ENCODE data around the gene RBM20. TPM values are rescaled to one million over a fixed set of nuclear protein-coding genes. Genes with fewer than 3 reads are reported as not detected.

The RBM20 gene
- total and polyA plus RNA-seq, 2 of the 13 experiments (the other 11 are each of a cell fraction or from before 2014, with no cell fraction given) = 0.02 to 0.22 TPM

GRCh38 chr10:110865809-110866482 lies 221.8 kb downstream of the RBM20 start:
- intact Hi-C loops (cut with micrococcal nuclease; ENCODE audit: unreplicated experiment) = no loop called here
- Histone ChIP-seq H2AFZ (ENCODE audit: low read length) (no peak overlapping the region), H3K4me1 (ENCODE audit: insufficient read depth, low read length) (peaks cover 53% of the 10 kb centered on the region), H3K9ac (ENCODE audit: insufficient read depth, low read depth, low read length) (no peak overlapping the region), H3K36me3 (replicated peaks in 1 of 2; ENCODE audit: control insufficient read depth in 1 of 2, insufficient read depth in 2 of 2, low read length in 2 of 2) (no peaks in the 10 kb centered on the region), H3K4me2 (ENCODE audit: low read depth, low read length) (no peak overlapping the region), H3K27me3 (ENCODE audit: control insufficient read depth in 1 of 2, insufficient read depth in 2 of 2, low read length in 2 of 2) (no peaks in the 10 kb centered on the region), H4K20me1 (ENCODE audit: insufficient read depth, low read length) (no peaks in the 10 kb centered on the region), H3K9me3 (ENCODE audit: low read length) (no peaks in the 10 kb centered on the region), H3K79me2 (ENCODE audit: insufficient read depth, low read length) (no peaks in the 10 kb centered on the region), H3K27ac (ENCODE audit: extremely low read length, insufficient read depth, low read length) (no peak overlapping the region), H3K4me3 (replicated peaks in 1 of 3; ENCODE audit: insufficient read depth in 1 of 3, low read depth in 2 of 3, low read length in 3 of 3) (no peak overlapping the region)
- DNase-seq (ENCODE audit: low spot score) (no peak), FAIRE-seq (no peak), ATAC-seq (peak; percentile 33; the same call in 2 of the 3 replicates)
- POLR2A ChIA-PET = interaction anchor here (1.1 to 1.5 kb wide), 2 partner anchors 20 to 25 kb away, joined by 3 to 7 read pairs; no protein-coding TSS in a partner anchor
- BruUV-seq (replicated peaks) = no TSS peak
- peak; percentile 56 for TF ChIP-seq TEAD3 (CRISPR knock-in tag; optimal IDR thresholded peaks at IDR 0.05; ENCODE audit: borderline replicate concordance)
- peak; percentile 85; the same call in 1 of the 2 replicates for TF ChIP-seq ZNF768 (CRISPR knock-in tag; IDR thresholded peaks at IDR 0.05)
- TF ChIP-seq ZNF431 (CRISPR knock-in tag; IDR thresholded peaks at IDR 0.05; ENCODE audit: borderline replicate concordance, low read depth) = no peak
- TF ChIP-seq KDM1A (CRISPR knock-in tag; IDR thresholded peaks at IDR 0.05) = 0 out of 2 replicates have a peak, but pooled peaks have one; percentile 43
- TF ChIP-seq PBX2 (CRISPR knock-in tag; IDR thresholded peaks at IDR 0.05) = peak; percentile 72
- no peak for TF ChIP-seq SMAD1 (CRISPR knock-in tag; IDR thresholded peaks at IDR 0.05; ENCODE audit: borderline replicate concordance, low read depth)
- peak; percentile 69; the same call in 1 of the 2 replicates for TF ChIP-seq ZMYM3 (CRISPR knock-in tag; IDR thresholded peaks at IDR 0.05)
- CTCF ChIA-PET (ENCODE audit: low intra/inter-chr PET ratio, low total read pairs) = no interaction called here
- WGBS (ENCODE audit: low lambda C conversion rate) = 65% methylated on average over 4 of the region's 4 CpGs
- in situ Hi-C loops (cut with HindIII; ENCODE audit: extremely low pct_ligation_motif_present, low pct_unique_long_range_greater_than_20kb) = no loop called here
